HL-60 (cell line): ENCODE measurements around the gene SPIRE2.
"Not testable (repeated sequence)": the region's sequence is repeated elsewhere in the genome, so short reads cannot be mapped to it uniquely, and the experiment has no call there.

Source experiments
- GABPA ChIP-seq: IDR thresholded peaks from 2 replicates; pipeline ENCODE4 v1.6.1; 2012; ENCODE audit warnings: low read depth
- POLR2AphosphoS5 ChIP-seq: IDR thresholded peaks from 2 replicates; pipeline ENCODE4 v1.6.1; 2012; ENCODE audit warnings: low read depth
- TF ChIP-seq, protein P1 (sequence below): IDR thresholded peaks from one replicate; pipeline ENCODE4 v1.5.1; 2011; ENCODE audit warnings: low read length, control low read depth, inconsistent platforms; ENCODE audit not compliant: insufficient read depth
- TF ChIP-seq, protein P2 (sequence below): IDR thresholded peaks from 2 replicates; pipeline ENCODE4 v1.6.1; 2012; ENCODE audit warnings: low read depth; ENCODE audit not compliant: insufficient replicate concordance

- TF ChIP-seq, protein P1, sequence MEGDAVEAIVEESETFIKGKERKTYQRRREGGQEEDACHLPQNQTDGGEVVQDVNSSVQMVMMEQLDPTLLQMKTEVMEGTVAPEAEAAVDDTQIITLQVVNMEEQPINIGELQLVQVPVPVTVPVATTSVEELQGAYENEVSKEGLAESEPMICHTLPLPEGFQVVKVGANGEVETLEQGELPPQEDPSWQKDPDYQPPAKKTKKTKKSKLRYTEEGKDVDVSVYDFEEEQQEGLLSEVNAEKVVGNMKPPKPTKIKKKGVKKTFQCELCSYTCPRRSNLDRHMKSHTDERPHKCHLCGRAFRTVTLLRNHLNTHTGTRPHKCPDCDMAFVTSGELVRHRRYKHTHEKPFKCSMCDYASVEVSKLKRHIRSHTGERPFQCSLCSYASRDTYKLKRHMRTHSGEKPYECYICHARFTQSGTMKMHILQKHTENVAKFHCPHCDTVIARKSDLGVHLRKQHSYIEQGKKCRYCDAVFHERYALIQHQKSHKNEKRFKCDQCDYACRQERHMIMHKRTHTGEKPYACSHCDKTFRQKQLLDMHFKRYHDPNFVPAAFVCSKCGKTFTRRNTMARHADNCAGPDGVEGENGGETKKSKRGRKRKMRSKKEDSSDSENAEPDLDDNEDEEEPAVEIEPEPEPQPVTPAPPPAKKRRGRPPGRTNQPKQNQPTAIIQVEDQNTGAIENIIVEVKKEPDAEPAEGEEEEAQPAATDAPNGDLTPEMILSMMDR = not testable (repeated sequence)
- TF ChIP-seq POLR2AphosphoS5, GABPA: not testable (repeated sequence)
- TF ChIP-seq, protein P2, sequence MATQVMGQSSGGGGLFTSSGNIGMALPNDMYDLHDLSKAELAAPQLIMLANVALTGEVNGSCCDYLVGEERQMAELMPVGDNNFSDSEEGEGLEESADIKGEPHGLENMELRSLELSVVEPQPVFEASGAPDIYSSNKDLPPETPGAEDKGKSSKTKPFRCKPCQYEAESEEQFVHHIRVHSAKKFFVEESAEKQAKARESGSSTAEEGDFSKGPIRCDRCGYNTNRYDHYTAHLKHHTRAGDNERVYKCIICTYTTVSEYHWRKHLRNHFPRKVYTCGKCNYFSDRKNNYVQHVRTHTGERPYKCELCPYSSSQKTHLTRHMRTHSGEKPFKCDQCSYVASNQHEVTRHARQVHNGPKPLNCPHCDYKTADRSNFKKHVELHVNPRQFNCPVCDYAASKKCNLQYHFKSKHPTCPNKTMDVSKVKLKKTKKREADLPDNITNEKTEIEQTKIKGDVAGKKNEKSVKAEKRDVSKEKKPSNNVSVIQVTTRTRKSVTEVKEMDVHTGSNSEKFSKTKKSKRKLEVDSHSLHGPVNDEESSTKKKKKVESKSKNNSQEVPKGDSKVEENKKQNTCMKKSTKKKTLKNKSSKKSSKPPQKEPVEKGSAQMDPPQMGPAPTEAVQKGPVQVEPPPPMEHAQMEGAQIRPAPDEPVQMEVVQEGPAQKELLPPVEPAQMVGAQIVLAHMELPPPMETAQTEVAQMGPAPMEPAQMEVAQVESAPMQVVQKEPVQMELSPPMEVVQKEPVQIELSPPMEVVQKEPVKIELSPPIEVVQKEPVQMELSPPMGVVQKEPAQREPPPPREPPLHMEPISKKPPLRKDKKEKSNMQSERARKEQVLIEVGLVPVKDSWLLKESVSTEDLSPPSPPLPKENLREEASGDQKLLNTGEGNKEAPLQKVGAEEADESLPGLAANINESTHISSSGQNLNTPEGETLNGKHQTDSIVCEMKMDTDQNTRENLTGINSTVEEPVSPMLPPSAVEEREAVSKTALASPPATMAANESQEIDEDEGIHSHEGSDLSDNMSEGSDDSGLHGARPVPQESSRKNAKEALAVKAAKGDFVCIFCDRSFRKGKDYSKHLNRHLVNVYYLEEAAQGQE = not testable (repeated sequence)
Observed at GRCh38 chr16:89819448-89819847, 8.8 kb upstream of the SPIRE2 start.
